Omental fat pad (tissue), 4 donors: ENCODE data around the gene EVA1C. TPM values are rescaled to one million over a fixed set of nuclear protein-coding genes. Genes with fewer than 3 reads are reported as not detected.

ENCODE experiments used
- ATAC-seq: fragments of 150-250 bp; one replicate; pipeline ENCODE4 v1.9.1; 2016; ENCODE audit warnings: mild to moderate bottlenecking, moderate library complexity; ENCODE audit not compliant: low FRiP score
- DNase-seq: peaks from one replicate; pipeline ENCODE4 v3.0.0-alpha.2; 2019; ENCODE audit warnings: low spot score
- CTCF ChIP-seq, 3 donors: fragments of 450-650 bp; IDR thresholded peaks; one replicate each; pipeline ENCODE4 v1.5.1; 2016 to 2017; ENCODE audit warnings: antibody characterized with exemption in 3 of 3, mild to moderate bottlenecking in 3 of 3, moderate library complexity in 2 of 3
- total RNA-seq, 4 donors: library from RNA; depleted of rRNA; stranded (reverse); fragments of >200 nt; gene quantifications; one replicate each; pipeline ENCODE4 v1.1.0, GENCODE V29; 2016

EVA1C gene
- total RNA-seq, 4 donors from 2014 or later, result 41.1 to 108 (median 75.9) TPM

GRCh38 chr21:32406405-32406804 is 6.1 kb upstream of the EVA1C start:
- ATAC-seq, result no peak
- no peak for DNase-seq
- TF ChIP-seq CTCF (IDR thresholded peaks at IDR 0.05), result no peak

GRCh38 chr21:32410291-32410690 is 2.2 kb upstream of the EVA1C start:
- TF ChIP-seq CTCF (IDR thresholded peaks at IDR 0.05), result no peak
- DNase-seq (no peak), ATAC-seq (no peak)

GRCh38 chr21:32410916-32411315 is 1.6 kb upstream of the EVA1C start:
- no peak for TF ChIP-seq CTCF (IDR thresholded peaks at IDR 0.05)
- DNase-seq, result no peak
- no peak for ATAC-seq

GRCh38 chr21:32411350-32412161 is 950 bp upstream of the EVA1C start:
- TF ChIP-seq CTCF (IDR thresholded peaks at IDR 0.05), result no peak
- peak; percentile 65 for ATAC-seq
- DNase-seq, result peak; percentile 68

- no peak for TF ChIP-seq CTCF (IDR thresholded peaks at IDR 0.05)
- ATAC-seq (peak; percentile 1), DNase-seq (no peak)
Observed at GRCh38 chr21:32413015-32413504, 554 bp downstream of the EVA1C start.

GRCh38 chr21:32413697-32414578 is 1.4 kb downstream of the EVA1C start:
- DNase-seq (no peak), ATAC-seq (no peak)
- TF ChIP-seq CTCF (IDR thresholded peaks at IDR 0.05), result no peak
